NCI-H2171 treated with DMSO at 0.1 percent for 48 hours (cell line): ENCODE results near the gene MEGF11.

Source experiments
- DNase-seq: peaks from one replicate; lab custom pipeline; 2025; lab: John Stamatoyannopoulos, UW

Gene MEGF11

GRCh38 chr15:66139591-66140207, 113.9 kb downstream of the MEGF11 start:
- DNase-seq = no peak

GRCh38 chr15:66138892-66139590, 114.5 kb downstream of the MEGF11 start:
- DNase-seq = no peak

GRCh38 chr15:66138096-66138783, 115.3 kb downstream of the MEGF11 start:
- DNase-seq = peak; percentile 35

- no peak for DNase-seq
Measured at GRCh38 chr15:66136948-66137347, 116.6 kb downstream of the MEGF11 start.

DNA sequence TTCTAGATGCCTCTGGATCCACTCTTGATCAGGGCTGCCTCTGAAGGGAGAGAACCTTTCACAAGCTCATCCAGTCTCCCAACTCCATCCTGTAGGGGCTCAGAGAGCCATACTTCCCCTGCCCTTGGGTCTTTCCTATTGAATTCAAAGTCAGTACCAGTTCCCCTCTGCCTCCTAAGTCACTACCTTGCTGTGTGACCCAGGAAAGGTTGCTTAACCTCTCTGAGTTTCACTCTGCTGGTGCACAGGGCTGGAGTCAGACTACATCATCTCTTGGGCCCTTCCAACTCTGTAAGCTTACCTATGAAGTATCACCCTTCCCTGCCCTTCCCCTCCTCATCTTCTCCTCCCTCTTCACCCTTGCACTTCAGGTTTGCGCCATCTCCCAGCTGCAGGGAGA, 117.9 kb downstream of the MEGF11 start:
- DNase-seq = no peak

DNA sequence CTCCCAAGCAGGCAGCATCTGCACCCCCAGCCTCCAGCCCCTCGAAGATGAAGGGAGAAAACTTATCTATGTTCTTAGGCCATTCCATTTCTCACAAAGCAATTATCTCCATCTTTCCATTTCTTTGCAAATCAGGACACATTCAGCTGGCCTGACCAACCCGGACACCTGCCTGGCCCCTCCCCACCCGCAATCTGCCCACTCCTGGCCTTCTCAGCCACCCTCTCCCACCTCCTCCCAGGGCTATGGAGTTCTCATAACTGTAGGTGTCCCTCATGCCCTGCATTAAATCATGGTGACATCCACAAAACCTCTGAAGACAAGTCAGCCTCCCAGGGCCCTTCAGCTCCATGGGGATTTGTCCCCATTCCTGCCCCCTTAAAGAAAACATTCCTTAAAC, 119.3 kb downstream of the MEGF11 start:
- no peak for DNase-seq

- DNase-seq = no peak
Measured at GRCh38 chr15:66133247-66133885, 120.2 kb downstream of the MEGF11 start.

GRCh38 chr15:66132251-66132816, 121.2 kb downstream of the MEGF11 start:
- peak; percentile 48 for DNase-seq

DNA sequence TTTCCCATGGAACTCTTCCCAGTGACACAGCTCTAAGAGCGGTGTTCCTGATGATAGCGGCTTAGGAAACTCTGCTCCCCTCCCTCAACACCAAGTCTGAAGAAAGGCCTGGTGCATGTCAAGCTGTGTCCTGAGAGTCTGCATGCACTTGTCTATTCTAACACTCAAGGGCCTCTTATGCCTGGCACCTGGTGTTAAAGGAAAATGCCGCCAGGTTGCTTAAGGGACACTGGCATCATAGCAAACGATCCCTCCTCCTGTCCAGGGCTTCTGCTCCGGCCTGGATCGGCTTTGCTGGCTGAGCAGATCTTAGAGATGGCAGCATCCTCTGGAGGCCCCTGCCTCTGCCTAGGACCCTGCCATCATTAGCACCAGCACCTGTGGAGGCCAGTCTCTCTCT, 121.7 kb downstream of the MEGF11 start:
- DNase-seq = no peak

- no peak for DNase-seq
Measured at GRCh38 chr15:66131200-66131599, 122.3 kb downstream of the MEGF11 start.

DNA sequence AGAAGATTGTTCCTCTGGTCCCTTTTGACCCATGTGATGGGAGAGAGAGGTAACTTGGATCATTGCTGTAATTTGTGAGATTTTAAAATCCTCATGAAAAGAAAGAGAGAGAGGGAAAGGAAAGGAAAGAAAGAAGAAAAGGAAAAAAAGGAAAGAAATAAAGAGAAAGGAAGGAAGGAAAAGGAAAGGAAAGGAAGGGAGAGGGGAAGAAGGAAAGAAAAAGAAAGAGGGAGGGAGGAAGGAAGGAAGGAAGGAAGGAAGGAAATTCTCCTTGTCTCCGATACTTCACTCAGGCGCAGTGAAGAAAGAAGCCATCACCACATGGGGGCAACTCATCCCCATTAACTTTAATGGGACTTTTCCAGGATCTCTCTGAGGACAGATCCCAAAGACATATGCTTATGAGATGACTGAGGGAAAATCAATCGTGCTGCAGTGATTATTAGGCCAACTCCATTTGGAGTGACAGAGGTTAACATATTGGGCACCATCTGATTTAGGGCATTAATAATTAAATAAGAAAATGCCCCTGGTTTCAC, 123.0 kb downstream of the MEGF11 start:
- DNase-seq = no peak

DNA sequence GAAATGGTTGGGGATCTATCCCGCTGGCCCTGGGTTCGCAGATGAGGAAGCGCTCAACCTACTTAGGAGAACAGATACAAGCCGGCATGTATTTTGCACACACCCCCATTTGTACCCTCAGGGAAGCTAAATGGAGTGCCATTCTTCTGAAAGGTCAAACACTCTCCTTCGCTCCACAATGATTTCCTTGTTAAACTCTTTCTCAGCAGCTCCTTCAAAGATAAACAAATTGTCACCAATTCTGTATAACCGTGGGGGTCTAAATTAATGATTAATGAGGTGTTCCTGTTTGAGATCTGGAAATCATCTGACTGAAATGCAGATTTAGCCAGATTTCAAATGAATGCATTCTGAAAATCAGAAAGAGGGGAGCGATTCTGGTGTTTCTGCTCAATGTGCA, 124.0 kb downstream of the MEGF11 start:
- DNase-seq = no peak

- no peak for DNase-seq
Measured at GRCh38 chr15:66128116-66128680, 125.4 kb downstream of the MEGF11 start.

GRCh38 chr15:66126456-66126855, 127.1 kb downstream of the MEGF11 start:
- DNase-seq = peak; percentile 70

DNA sequence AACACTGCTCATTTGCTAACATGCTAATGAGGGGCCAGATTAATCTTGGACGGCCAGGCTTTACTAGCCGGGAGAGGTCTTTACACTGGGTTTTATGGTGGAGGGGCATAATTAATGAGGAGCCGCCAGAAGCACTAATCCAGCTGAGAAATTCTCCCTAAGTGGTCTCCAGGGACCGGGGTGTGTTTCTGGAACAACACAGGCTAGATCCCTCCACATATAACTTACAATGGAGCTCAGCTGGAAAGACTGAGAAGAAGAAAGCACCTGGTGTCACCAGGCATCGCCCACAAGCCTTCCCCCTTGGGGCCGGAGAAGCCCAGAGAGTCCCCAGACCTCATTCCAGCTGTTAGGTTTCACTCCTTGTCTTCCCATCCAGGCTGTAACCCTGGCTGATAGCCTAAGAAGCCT, 127.5 kb downstream of the MEGF11 start:
- peak; percentile 90 for DNase-seq

- peak; percentile 67 for DNase-seq
Measured at GRCh38 chr15:66124651-66125050, 128.9 kb downstream of the MEGF11 start.

DNA sequence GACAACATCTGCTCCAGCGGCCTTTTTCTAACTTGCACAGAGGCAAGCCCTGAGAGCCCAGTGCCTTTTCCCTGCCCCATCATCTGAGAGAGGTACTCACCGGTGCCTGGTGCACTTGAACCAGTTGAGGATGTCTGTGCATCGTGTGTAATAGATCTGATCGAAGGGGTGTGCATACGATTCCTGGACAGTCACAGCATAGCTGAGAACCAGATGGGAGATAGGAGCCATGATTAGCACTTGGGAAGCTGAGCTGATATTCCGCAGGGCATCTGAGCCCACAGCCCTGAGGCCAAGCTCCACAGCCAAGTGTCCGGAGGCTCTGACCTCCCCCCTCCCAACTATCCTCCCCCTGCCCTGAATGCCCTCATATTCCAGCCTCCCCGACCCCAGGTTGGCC, 129.8 kb downstream of the MEGF11 start:
- no peak for DNase-seq

- DNase-seq = no peak
Measured at GRCh38 chr15:66120422-66120821, 133.1 kb downstream of the MEGF11 start.

GRCh38 chr15:66117841-66118240, 135.7 kb downstream of the MEGF11 start:
- DNase-seq = no peak

DNA sequence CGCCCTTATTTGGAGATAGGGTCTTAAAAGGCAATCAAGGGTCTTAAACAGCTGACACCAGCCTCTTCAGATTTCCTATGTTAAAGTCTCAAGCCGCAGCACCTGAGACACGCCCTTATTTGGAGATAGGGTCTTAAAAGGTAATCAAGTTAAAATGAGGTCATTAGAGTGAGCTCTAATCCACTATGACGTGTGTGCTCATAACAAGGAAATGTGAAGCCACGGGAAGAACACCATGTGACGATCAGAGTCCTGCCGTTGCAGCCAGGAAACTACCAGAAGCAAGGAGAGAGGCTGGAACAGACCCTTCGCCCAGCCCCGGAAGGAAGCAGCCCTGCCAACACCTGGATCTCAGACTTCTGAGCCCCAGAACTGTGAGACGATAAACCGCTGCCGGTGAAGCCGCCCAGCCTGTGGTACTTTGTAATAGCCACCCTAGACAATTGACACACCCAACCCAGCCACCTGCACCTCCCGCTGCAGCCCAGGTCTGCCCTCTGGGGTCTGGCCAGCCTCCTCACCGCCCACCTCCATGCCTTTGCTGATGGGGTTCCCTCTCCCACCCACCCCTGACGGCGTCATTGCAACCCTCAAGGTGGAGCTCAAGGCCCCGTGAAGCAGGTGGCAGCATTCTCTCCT, 137.9 kb downstream of the MEGF11 start:
- DNase-seq = peak; percentile 94

GRCh38 chr15:66114863-66115425, 138.6 kb downstream of the MEGF11 start:
- no peak for DNase-seq
